Stomach (tissue), 4 donors: ENCODE results near the gene CRYBB1.

Source experiments
- CTCF ChIP-seq, 7 experiments: fragments of 450-650 bp in 4 of 7; fragments of 200-600 bp in 3 of 7; sonication (generic) in 3 of 7; IDR thresholded peaks; one replicate each; pipeline ENCODE4 v1.5.1; 2016 to 2019; ENCODE audit warnings: antibody characterized with exemption in 7 of 7, control low read depth in 2 of 7, mild to moderate bottlenecking in 1 of 7
- EP300 ChIP-seq: sonication (generic); formaldehyde crosslinking; IDR thresholded peaks from one replicate; pipeline ENCODE4 v1.6.1; 2017; ENCODE audit warnings: antibody characterized with exemption
- POLR2A ChIP-seq, 4 donors: fragments of 450-650 bp; IDR thresholded peaks; one replicate each; pipeline ENCODE4 v1.6.1; 2016; ENCODE audit warnings: antibody characterized with exemption in 4 of 4, control low read depth in 2 of 4, mild to moderate bottlenecking in 1 of 4, moderate library complexity in 1 of 4

GRCh38 chr22:26648528-26649388, 30.9 kb upstream of the CRYBB1 start:
- TF ChIP-seq CTCF (IDR thresholded peaks at IDR 0.05) (no peak), EP300 (no peak), POLR2A (IDR thresholded peaks at IDR 0.05) (no peak)
